Measurements from ENCODE around the gene SCGB1D4.

SCGB1D4 gene

DNA sequence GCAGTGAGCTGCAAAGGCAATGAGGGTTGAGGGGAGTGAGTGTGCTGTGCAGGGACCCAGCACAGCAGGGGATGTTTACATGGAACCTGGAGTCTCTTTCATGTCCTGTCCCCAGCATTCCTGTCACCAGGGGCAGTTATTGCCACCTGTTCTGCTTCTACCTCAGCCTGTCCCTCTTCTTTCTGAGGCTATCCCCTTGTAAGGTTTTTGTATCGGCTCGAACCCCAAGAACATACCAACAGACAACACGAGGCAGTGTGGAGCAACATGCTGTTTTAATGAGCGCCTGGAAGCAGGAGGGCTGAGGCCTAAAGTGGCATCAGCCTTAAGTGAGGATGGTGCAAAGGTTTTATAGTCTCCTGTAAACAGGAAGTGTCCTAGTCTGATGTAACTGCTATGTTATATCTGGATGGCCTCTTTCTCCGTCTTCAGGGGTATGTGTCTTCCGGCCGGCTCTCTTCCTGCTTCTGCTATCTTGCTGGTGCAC lies 25.0 kb downstream of the SCGB1D4 start:
- DNase-seq (ENCODE audit: low read depth, low spot score) = no peak

DNA sequence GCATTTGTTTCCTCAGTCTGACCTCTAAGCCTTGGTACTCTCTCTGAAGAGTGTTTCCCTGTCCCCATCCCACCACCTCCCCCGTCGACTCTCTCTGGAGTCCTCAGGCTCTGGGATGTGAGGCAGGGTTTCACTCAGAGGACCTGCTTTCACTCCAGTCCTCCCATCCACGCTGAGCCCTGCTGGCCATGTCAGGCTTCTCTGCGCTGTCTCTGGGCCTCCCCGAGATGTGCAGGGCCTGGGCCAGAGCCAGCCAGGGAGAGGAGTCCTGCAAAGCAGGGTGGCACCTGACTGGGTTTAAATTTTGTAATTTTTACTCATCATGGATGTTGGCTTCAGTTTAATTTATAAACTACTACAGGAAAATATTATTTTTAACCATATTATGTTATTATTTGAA lies 25.6 kb downstream of the SCGB1D4 start:
- no peak for DNase-seq (ENCODE audit: low read depth, low spot score)

DNA sequence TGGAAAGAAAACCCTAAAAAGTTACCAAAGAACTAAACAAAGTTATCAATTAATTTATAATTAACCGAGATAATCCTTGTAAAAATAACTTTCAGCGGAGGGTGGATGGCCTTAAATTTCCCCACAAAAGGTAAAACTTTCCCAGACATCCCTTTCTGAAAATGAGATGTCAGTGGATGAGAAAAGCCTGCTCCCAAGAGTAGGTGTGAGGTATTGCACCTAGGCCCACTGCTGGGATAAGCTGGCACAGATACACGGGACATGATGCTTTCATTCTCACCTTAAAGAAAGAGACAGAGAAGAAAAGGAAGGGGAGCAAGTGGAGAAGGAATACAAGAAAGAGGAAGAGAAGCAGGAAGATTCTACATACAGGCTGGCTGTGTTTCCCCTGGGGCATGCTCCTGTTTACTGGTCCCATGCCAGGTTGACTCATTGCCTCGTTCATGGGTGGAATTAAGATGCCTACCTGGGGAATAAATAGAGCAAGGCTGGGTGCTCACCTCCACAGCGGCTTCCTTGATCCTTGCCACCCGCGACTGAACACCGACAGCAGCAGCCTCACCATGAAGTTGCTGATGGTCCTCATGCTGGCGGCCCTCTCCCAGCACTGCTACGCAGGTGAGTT lies 29.1 kb downstream of the SCGB1D4 start, which contains the start of gene SCGB2A2:
Gene SCGB2A2 (plus strand): TSS at position 505 of the 625 bp plus-strand sequence. CDS start 59 bp downstream, at position 564.
- no peak for DNase-seq (ENCODE audit: low read depth, low spot score)

DNA sequence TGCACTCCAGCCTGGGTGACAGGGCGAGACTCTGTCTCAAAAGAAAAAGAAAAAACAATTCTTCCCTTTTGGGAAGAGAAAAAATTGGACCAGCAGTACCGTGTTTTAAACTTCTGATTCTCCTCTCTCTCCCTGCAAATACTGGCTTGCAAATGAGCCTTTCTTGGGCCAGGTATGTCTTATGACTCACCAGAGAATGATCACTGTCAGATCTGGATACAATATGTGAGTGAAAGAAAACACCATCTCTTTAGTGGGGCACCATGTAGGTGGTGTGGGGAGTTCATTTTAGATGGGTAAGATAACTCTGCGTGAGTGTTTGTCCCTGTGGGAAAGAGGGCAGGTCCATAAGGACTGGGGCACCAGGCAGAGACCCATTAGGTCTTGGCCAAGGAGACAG lies 31.3 kb downstream of the SCGB1D4 start:
- no peak for DNase-seq (ENCODE audit: low read depth, low spot score)

DNA sequence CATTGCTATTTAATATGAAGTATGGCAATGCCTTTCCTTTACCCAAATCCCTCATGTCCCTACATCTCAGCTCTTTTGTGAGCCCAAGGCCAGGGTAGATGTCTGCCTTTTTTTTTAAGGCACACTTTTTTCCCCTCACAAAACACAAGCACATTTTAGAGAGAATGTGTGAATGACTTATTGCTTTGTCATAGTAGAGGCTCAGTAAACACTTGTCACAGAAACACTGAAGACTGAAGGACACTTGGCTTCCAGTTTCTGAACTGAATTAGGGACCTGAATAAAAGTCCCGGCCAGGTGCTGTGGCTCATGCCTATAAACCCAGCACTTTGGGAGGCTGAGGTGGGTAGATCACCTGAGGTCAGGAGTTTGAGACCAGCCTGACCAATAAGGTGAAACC lies 31.8 kb downstream of the SCGB1D4 start:
- no peak for DNase-seq (ENCODE audit: low read depth, low spot score)

DNA sequence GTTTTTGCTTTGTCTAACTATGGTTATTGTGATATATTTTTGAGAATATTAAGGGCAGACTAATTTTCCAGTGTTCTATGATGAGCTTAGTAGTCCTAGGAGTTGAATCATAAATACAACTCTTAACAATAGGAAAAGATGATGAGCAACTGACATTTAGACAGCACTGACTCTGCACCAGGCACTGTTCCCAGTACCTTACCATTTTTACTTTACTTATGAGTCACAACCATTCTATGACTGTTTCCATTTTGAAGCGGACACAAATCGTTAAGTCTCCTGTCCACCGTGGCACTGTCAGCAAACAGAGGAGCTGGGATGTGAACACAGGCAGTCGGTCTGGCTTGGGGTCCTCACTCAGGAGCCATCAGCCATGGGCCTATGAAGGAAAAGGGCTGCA lies 32.3 kb downstream of the SCGB1D4 start:
- no peak for DNase-seq (ENCODE audit: low read depth, low spot score)

DNA sequence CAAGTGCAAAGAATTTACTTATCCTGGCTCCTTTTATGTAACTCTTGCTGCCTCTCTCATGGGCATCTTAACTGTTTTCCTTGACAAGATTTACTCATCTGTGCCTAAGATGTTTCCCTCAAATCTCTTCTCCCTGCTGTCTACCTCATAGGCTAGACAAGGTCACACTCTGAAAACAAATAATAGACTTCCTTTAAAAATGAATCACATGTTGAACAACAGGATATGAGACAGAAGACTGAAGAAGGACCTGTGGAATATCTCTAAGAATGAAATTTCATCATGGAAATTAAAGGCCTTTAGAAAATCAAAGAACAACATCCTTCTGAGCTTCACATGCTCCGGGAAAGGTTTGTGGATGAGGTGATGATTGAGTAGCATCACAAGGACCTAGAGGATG lies 34.9 kb downstream of the SCGB1D4 start:
- no peak for DNase-seq (ENCODE audit: low read depth, low spot score)

DNA sequence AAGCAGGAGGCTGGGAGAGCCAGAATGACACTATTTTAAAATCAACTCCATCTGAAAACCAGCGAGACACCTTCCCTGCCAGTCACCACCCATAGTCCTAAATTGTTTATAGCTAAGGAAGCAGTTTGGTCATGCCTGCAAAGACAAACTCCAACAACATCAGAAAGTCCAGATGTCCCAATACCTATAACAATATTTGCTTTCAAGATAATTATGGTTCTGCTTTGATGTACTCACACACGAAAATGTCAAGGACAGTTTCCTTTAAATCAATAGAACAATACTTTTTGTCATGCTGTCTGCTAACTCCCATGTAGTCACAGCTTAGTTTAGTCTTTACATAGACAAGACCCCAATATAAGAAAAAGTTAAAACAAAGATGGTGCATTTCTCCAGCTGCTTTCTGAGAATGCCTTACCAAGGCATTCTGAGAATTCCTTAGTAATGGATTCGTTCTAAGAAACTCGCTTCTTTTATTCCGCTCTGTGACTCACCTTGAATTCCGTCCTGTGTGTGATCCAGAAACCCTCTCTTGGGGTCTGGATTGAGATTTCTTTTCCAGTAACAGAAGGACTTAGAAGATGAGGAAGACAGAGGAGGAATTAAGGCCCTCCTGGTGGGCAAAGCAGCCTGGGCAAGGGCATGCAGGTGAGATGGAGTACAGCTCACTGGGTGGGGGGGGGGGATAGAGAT lies 38.5 kb downstream of the SCGB1D4 start:
- DNase-seq (ENCODE audit: low read depth, low spot score) = no peak

DNA sequence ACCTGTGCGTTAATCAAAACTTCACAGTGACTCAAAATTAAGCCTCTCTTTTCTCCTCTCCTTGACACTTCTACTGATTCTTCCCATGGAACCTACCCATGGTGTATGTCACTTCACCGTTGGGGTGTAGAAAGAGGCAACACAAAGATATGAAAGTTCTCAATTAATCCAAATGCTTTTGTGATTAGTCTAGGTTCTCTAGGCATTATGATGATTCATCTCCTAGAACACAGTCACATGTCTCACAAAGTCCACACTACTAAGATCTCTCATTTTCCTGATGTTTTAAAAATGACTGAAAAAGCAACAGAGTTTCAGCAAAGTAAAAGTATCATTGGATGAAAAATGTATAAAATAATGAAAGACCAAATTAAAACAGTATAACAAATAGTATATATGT lies 42.6 kb downstream of the SCGB1D4 start:
- DNase-seq (ENCODE audit: low read depth, low spot score) = no peak

DNA sequence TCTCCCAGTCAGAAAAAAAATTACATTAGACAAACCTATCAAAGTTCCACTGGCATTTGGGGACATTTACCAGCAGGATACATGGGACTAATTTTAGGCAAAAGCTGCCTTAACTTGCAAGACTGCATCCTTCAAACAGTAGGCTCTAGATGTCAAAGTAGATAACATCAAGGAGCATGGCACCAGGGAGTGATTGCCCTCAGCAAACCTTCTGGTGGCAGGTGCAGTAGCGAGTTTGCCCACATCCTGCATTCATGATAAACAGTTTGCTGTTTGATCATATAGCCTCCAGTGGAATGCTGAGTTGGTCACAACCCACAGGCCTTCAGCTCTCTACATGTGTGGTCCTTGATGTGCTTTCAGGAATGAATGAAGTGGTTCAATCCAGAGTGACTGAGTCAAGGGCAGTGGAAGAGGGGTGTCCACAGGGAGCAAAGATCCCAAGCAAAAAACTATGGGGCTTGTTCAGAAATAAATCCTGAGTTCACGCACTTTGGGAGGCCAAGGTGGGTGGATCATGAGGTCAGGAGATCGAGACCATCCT lies 44.8 kb downstream of the SCGB1D4 start:
- no peak for DNase-seq (ENCODE audit: low read depth, low spot score)

DNA sequence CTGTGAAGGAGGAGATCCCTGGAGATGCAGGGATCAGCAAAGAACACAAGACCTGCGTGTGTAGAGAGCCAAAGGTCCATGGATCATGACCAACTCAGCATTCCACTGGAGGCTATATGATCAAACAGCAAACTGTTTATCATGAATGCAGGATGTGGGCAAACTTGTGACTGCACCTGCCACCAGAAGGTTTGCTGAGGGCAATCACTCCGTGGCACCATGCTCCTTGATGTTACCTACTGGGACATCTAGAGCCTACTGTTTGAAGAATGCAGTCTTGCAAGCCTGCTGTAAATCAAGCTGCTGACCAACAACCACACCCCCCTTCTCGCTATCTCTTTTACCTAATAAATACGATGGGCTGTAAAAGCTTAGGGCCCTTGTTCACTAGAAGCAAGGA lies 47.2 kb downstream of the SCGB1D4 start:
- no peak for DNase-seq (ENCODE audit: low read depth, low spot score)

Data from activated CD4-positive, CD25-positive, alpha-beta regulatory T cell treated with anti-CD3 and anti-CD28 coated beads, Interleukin-2, amount 50 U/mL, for 16 hours (primary cell).